Keratinocyte (primary cell): ENCODE measurements around the gene DHRS11. TPM values are rescaled to one million over a fixed set of nuclear protein-coding genes. Genes with fewer than 3 reads are reported as not detected.

Source experiments
- DNase-seq: peaks from one replicate; pipeline ENCODE4 v3.0.0-alpha.2; 2011; ENCODE audit warnings: low read depth, missing footprints, low spot score
- FAIRE-seq: peaks from 2 replicates; lab custom pipeline; 2011; peaks lifted over from hg19 to GRCh38; lab: Jason Lieb, UNC
- H2AFZ ChIP-seq: 2 replicates; pipeline ENCODE4 v1.6.0; 2012; ENCODE audit warnings: low read length, control low read depth, inconsistent platforms; ENCODE audit not compliant: control insufficient read depth
- H3K27ac ChIP-seq: 2 replicates; pipeline ENCODE4 v1.5.1; 2011; ENCODE audit warnings: low read length; ENCODE audit not compliant: control insufficient read depth, insufficient read depth
- H3K27me3 ChIP-seq: 3 replicates; pipeline ENCODE4 v1.6.0; 2011; ENCODE audit warnings: low read length; ENCODE audit not compliant: control insufficient read depth, insufficient read depth; ENCODE audit errors: extremely low read depth
- H3K36me3 ChIP-seq, 2 experiments: 2 replicates in 1 of 2; 3 replicates in 1 of 2; pipeline ENCODE4 v1.5.1; 2011; ENCODE audit warnings: low read length in 2 of 2, mild to moderate bottlenecking in 1 of 2; ENCODE audit not compliant: control insufficient read depth in 2 of 2, insufficient read depth in 2 of 2; ENCODE audit errors: extremely low read depth in 1 of 2
- H3K4me1 ChIP-seq: 3 replicates; pipeline ENCODE4 v1.5.1; 2011; ENCODE audit warnings: low read length; ENCODE audit not compliant: control insufficient read depth, insufficient read depth; ENCODE audit errors: extremely low read depth
- H3K4me2 ChIP-seq: 3 replicates; pipeline ENCODE4 v1.6.0; 2011; ENCODE audit warnings: low read depth, low read length; ENCODE audit not compliant: control insufficient read depth, insufficient read depth; ENCODE audit errors: extremely low read depth
- H3K4me3 ChIP-seq, 3 experiments: fragments of 200-600 bp in 1 of 3; sonication (generic) in 1 of 3; 2 replicates in 2 of 3; 3 replicates in 1 of 3; pipeline ENCODE4 v1.5.1; 2011 to 2016; ENCODE audit warnings: low read length in 3 of 3, mild to moderate bottlenecking in 3 of 3, control low read depth in 2 of 3, inconsistent platforms in 1 of 3, low read depth in 1 of 3, mixed read lengths in 1 of 3, mixed run types in 1 of 3, moderate library complexity in 1 of 3; ENCODE audit not compliant: control insufficient read depth in 2 of 3, insufficient read depth in 2 of 3; ENCODE audit errors: extremely low read depth in 1 of 3
- H3K79me2 ChIP-seq: 2 replicates; pipeline ENCODE4 v1.6.0; 2012; ENCODE audit warnings: low read length; ENCODE audit not compliant: control insufficient read depth, insufficient read depth
- H3K9ac ChIP-seq: 3 replicates; pipeline ENCODE4 v1.6.0; 2011; ENCODE audit warnings: low read length; ENCODE audit not compliant: control insufficient read depth, insufficient read depth; ENCODE audit errors: extremely low read depth
- H3K9me1 ChIP-seq: 3 replicates; pipeline ENCODE4 v1.6.0; 2011; ENCODE audit warnings: low read length; ENCODE audit not compliant: control insufficient read depth, insufficient read depth; ENCODE audit errors: extremely low read depth
- H3K9me3 ChIP-seq: 2 replicates; pipeline ENCODE4 v1.5.1; 2012; ENCODE audit warnings: low read depth, low read length; ENCODE audit not compliant: control insufficient read depth
- H4K20me1 ChIP-seq: 3 replicates; pipeline ENCODE4 v1.6.0; 2011; ENCODE audit warnings: low read length; ENCODE audit not compliant: control insufficient read depth, insufficient read depth; ENCODE audit errors: extremely low read depth
- EZH2 ChIP-seq: IDR thresholded peaks from one replicate; pipeline ENCODE4 v1.6.1; 2012; ENCODE audit warnings: inconsistent platforms, mild to moderate bottlenecking, low read length, moderate library complexity
- dilution Hi-C: fragments of 300-500 bp; cut with MboI; formaldehyde crosslinking; loops from one replicate; pipeline ENCODE4 v1.7.0; 2020; ENCODE audit warnings: low sequenced_read_pairs; ENCODE audit not compliant: extremely low pct_ligation_motif_present
- polyA minus RNA-seq, 3 experiments: library from RNA; depleted of rRNA, polyadenylated mRNA; stranded (reverse); fragments of >200 nt; gene quantifications; 1 replicate in 1 of 3; 2 replicates in 1 of 3; 3 replicates in 1 of 3; pipeline ENCODE4 v1.2.3, GENCODE V29; 2011
- polyA plus RNA-seq, 5 experiments: library from polyadenylated mRNA; depleted of rRNA in 3 of 5; stranded (reverse) in 3 of 5; stranded (forward) in 1 of 5; unstranded in 1 of 5; fragments of >200 nt; gene quantifications; 1 replicate in 1 of 5; 2 replicates in 3 of 5; 3 replicates in 1 of 5; pipeline versions ENCODE4 v1.2.1 to v1.2.3, GENCODE V29; 2011 to 2012; ENCODE audit warnings: missing spikeins in 2 of 5, low read depth in 1 of 5, low replicate concordance in 1 of 5
- TF ChIP-seq, protein P1 (sequence below), 3 experiments: IDR thresholded peaks in 1 of 3; conservative IDR thresholded peaks in 1 of 3; optimal IDR thresholded peaks in 1 of 3; 2 replicates in 2 of 3; 3 replicates in 1 of 3; pipeline versions ENCODE3 to v1.5.1; 2011; ENCODE audit warnings: low read length in 3 of 3, mild to moderate bottlenecking in 3 of 3, moderate library complexity in 2 of 3, control low read depth in 1 of 3, inconsistent platforms in 1 of 3; ENCODE audit not compliant: insufficient read depth in 2 of 3; ENCODE audit errors: extremely low read depth in 1 of 3

The DHRS11 gene, protein sequence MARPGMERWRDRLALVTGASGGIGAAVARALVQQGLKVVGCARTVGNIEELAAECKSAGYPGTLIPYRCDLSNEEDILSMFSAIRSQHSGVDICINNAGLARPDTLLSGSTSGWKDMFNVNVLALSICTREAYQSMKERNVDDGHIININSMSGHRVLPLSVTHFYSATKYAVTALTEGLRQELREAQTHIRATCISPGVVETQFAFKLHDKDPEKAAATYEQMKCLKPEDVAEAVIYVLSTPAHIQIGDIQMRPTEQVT
- polyA plus RNA-seq (11.0 to 14.3 TPM (median 11.4 TPM) in 3 replicates), polyA minus RNA-seq (8.0 to 17.2 TPM (median 15.3 TPM) in 3 replicates)
- 3.2 TPM for polyA plus RNA-seq (2011; ENCODE audit: low read depth)
- polyA plus RNA-seq (2011; cell fraction: cytosol; rRNA removed): 12.4 and 13.7 TPM in 2 replicates
- polyA plus RNA-seq (2011; cell fraction: nucleus; rRNA removed): 23.6 and 25.8 TPM in 2 replicates
- polyA plus RNA-seq (2012; ENCODE audit: low replicate concordance): 6.5 and 22.5 TPM in 2 replicates
- 12.7 TPM for polyA minus RNA-seq (2011; cell fraction: cytosol; rRNA and poly(A)+ RNA removed)
- 4.2 and 5.5 TPM in 2 replicates for polyA minus RNA-seq (2011; cell fraction: nucleus; rRNA and poly(A)+ RNA removed)

DNA sequence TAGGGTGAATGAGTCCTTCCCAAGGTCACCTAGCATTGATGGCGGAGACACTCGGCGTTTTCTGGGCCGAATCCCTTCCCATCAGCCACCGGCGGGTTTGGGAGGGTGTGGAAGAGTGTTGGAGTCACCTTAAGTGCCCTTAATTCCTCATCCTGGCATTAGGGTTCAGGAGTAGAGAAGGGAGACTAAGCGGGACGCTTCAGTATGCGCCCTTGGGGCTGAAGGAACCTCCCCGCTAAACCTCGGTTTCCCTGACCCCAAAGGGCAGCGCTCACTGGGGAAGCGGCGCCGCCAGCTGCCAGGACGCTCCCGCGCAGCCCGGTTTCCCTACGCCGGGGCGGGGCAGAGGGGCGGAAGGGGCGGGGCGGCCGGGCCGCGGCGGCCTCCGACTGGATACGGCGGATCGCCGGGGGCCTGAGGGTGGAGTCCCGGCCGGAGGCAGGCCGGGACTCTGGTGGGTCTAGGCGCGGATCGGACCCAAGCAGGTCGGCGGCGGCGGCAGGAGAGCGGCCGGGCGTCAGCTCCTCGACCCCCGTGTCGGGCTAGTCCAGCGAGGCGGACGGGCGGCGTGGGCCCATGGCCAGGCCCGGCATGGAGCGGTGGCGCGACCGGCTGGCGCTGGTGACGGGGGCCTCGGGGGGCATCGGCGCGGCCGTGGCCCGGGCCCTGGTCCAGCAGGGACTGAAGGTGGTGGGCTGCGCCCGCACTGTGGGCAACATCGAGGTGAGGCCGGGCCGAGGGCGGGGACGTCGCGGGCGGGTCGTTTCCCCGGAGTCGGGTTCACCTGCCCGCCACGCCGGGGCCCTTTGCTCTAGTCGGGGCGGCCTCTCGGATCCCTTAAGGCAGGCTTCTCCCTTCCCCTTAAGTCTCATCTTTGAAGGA, at the start of gene DHRS11:
DHRS11 (plus strand) TSS at position 446 of the 882 bp plus-strand sequence; CDS start at position 577, 131 bp downstream.
- FAIRE-seq (no peak), DNase-seq (no peak)
- dilution Hi-C loops: no loop called here
- Histone ChIP-seq H4K20me1 (no peaks in the 10 kb centered on the region), H3K36me3 (peaks cover 7 to 25% of the 10 kb centered on the region in 2 experiments), H3K4me2 (peak within 1 kb of the TSS; percentile 79), H3K27me3 (no peaks in the 10 kb centered on the region), H3K4me1 (peaks cover 10% of the 10 kb centered on the region), H2AFZ (peak within 1 kb of the TSS; percentile 50), H3K9ac (peak within 1 kb of the TSS; percentile 75), H3K9me3 (no peaks in the 10 kb centered on the region), H3K27ac (peak within 1 kb of the TSS; percentile 39), H3K9me1 (no peaks in the 10 kb centered on the region), H3K4me3 (peak within 1 kb of the TSS; percentile 58 to 74 (median 68)), H3K79me2 (no peaks in the 10 kb centered on the region)
- TF ChIP-seq, protein P1, sequence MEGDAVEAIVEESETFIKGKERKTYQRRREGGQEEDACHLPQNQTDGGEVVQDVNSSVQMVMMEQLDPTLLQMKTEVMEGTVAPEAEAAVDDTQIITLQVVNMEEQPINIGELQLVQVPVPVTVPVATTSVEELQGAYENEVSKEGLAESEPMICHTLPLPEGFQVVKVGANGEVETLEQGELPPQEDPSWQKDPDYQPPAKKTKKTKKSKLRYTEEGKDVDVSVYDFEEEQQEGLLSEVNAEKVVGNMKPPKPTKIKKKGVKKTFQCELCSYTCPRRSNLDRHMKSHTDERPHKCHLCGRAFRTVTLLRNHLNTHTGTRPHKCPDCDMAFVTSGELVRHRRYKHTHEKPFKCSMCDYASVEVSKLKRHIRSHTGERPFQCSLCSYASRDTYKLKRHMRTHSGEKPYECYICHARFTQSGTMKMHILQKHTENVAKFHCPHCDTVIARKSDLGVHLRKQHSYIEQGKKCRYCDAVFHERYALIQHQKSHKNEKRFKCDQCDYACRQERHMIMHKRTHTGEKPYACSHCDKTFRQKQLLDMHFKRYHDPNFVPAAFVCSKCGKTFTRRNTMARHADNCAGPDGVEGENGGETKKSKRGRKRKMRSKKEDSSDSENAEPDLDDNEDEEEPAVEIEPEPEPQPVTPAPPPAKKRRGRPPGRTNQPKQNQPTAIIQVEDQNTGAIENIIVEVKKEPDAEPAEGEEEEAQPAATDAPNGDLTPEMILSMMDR (optimal IDR thresholded peaks at IDR 0.05 in 1 of 3, IDR thresholded peaks at IDR 0.05 in 1 of 3, conservative IDR thresholded peaks at IDR 0.05 in 1 of 3; ENCODE audit: extremely low read depth in 1 of 3, insufficient read depth in 2 of 3, low read length in 3 of 3): peak in 1 of 3 experiments; percentile 25
- TF ChIP-seq EZH2: no peak

DNA sequence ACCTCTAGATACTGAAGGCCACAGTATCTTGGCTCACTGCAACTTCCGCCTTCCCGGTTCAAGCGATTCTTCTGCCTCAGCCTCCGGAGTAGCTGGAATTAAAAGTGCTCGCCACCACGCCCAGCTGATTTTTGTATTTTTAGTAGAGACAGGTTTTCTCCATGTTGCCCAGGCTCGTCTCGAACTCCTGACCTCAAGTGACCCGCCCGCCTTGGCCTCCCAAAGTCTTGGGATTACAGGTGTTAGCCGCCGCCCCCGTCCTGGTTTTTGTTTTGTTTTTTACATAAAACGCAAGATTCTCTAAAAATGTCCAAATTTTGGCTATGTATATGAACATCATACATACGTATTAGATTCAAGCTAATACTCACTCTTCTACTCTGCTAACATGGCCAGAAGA, 48.9 kb upstream of the DHRS11 start:
- Histone ChIP-seq H3K9me1 (no peaks in the 10 kb centered on the region), H3K4me3 (no peak overlapping the region), H3K4me2 (no peak overlapping the region), H2AFZ (no peak overlapping the region), H3K27me3 (no peaks in the 10 kb centered on the region), H3K79me2 (peaks cover 50% of the 10 kb centered on the region), H3K36me3 (peaks cover 2 to 9% of the 10 kb centered on the region in 2 experiments), H3K4me1 (peaks cover 13% of the 10 kb centered on the region), H3K9me3 (no peaks in the 10 kb centered on the region), H3K9ac (no peak overlapping the region), H4K20me1 (peaks cover 3% of the 10 kb centered on the region), H3K27ac (no peak overlapping the region)
- no peak for FAIRE-seq
- dilution Hi-C loops: no loop called here
- TF ChIP-seq EZH2: no peak
- TF ChIP-seq, protein P1 (optimal IDR thresholded peaks at IDR 0.05 in 1 of 3, IDR thresholded peaks at IDR 0.05 in 1 of 3, conservative IDR thresholded peaks at IDR 0.05 in 1 of 3; ENCODE audit: extremely low read depth in 1 of 3, insufficient read depth in 2 of 3, low read length in 3 of 3): no peak
- no peak for DNase-seq
